Activated naive CD8-positive, alpha-beta T cell treated with anti-CD3 and anti-CD28 coated beads for 36 hours (primary cell): ENCODE data around the gene SEMA5A. TPM values are rescaled to one million over a fixed set of nuclear protein-coding genes. Genes with fewer than 3 reads are reported as not detected.
"Not testable (repeated sequence)": the region's sequence is repeated elsewhere in the genome, so short reads cannot be mapped to it uniquely, and the experiment has no call there.

Experiments used
- DNase-seq: peaks from one replicate; pipeline ENCODE4 v3.0.0; 2021
- H3K27ac Mint-ChIP-seq: one replicate; pipeline ENCODE4 v1.8.0; 2022; ENCODE audit warnings: mild to moderate bottlenecking, moderate library complexity, mixed read lengths
- H3K27me3 Mint-ChIP-seq: one replicate; pipeline ENCODE4 v1.8.0; 2022; ENCODE audit warnings: mild to moderate bottlenecking, mixed read lengths
- H3K36me3 Mint-ChIP-seq: one replicate; pipeline ENCODE4 v1.8.0; 2021; ENCODE audit warnings: mild to moderate bottlenecking, mixed read lengths
- H3K4me1 Mint-ChIP-seq: one replicate; pipeline ENCODE4 v1.8.0; 2021; ENCODE audit warnings: mixed read lengths
- H3K4me3 Mint-ChIP-seq: one replicate; pipeline ENCODE4 v1.8.0; 2022; ENCODE audit warnings: mild to moderate bottlenecking, moderate library complexity, mixed read lengths
- H3K9me3 Mint-ChIP-seq: one replicate; pipeline ENCODE4 v1.8.0; 2022; ENCODE audit warnings: mixed read lengths
- total RNA-seq, 2 experiments: library from RNA; stranded (reverse); gene quantifications; one replicate each; pipeline ENCODE4 v1.2.3, GENCODE V29; 2021

The SEMA5A gene
- total RNA-seq, 2 experiments from 2014 or later, result not detected

DNA sequence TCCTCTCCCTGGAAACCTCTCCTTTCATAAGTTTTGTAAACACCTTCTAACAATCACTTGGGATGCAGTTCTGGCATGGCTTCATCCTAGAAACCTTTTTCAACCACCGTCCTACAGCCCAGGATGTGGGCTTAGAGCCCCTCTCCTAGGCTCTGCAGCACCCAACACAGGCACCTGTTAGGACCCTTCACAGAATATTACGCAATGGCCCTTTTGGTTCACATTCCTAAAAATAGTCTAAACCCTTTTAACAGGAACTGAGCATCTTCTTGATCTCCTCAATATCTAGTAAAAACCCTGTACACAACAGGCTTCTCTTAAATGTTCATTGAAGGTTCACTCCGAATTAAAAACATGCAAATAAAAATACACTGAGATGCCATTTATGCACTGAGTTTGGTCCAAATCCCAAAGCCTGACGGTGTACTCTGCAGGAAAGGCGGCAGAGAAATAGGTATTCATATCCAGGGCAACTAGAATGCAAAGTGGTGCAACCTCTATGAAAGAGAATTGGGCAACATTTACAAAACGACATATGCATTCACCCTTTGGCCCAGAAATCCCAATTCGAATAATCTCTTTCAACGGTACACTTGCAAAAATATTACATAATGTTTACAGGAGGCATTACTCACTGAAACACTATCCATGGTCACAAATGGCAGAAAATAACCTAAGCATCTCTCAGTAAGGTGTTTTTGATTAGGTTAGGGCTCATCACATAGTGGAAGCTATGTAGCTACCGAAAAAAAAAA lies 169.3 kb downstream of the SEMA5A start:
- Mint-ChIP-seq H3K36me3 (no peaks in the 10 kb centered on the region), H3K27me3 (no peaks in the 10 kb centered on the region), H3K4me1 (no peaks in the 10 kb centered on the region), H3K27ac (no peak overlapping the region), H3K4me3 (no peak overlapping the region), H3K9me3 (no peaks in the 10 kb centered on the region)
- no peak for DNase-seq

- Mint-ChIP-seq H3K27me3 (no peaks in the 10 kb centered on the region), H3K27ac (no peak overlapping the region), H3K36me3 (no peaks in the 10 kb centered on the region), H3K9me3 (no peaks in the 10 kb centered on the region), H3K4me3 (no peak overlapping the region), H3K4me1 (no peaks in the 10 kb centered on the region)
- DNase-seq, result no peak
Observed at GRCh38 chr5:9375756-9376155, 170.1 kb downstream of the SEMA5A start.

- Mint-ChIP-seq H3K9me3 (no peaks in the 10 kb centered on the region), H3K4me1 (no peaks in the 10 kb centered on the region), H3K4me3 (no peak overlapping the region), H3K27me3 (no peaks in the 10 kb centered on the region), H3K27ac (no peak overlapping the region), H3K36me3 (no peaks in the 10 kb centered on the region)
- DNase-seq, result no peak
Observed at GRCh38 chr5:9374025-9374424, 171.8 kb downstream of the SEMA5A start.

GRCh38 chr5:9373571-9373970 lies 172.3 kb downstream of the SEMA5A start:
- Mint-ChIP-seq H3K4me1 (no peaks in the 10 kb centered on the region), H3K9me3 (no peaks in the 10 kb centered on the region), H3K4me3 (no peak overlapping the region), H3K36me3 (no peaks in the 10 kb centered on the region), H3K27me3 (no peaks in the 10 kb centered on the region), H3K27ac (no peak overlapping the region)
- no peak for DNase-seq

- no peak for DNase-seq
- no peak overlapping the region for H3K27ac Mint-ChIP-seq
- H3K27me3 Mint-ChIP-seq, result no peaks in the 10 kb centered on the region
- H3K9me3 Mint-ChIP-seq, result no peaks in the 10 kb centered on the region
- H3K4me1 Mint-ChIP-seq, result no peaks in the 10 kb centered on the region
- no peaks in the 10 kb centered on the region for H3K36me3 Mint-ChIP-seq
- H3K4me3 Mint-ChIP-seq, result no peak overlapping the region
Observed at GRCh38 chr5:9370256-9370655, 175.6 kb downstream of the SEMA5A start.

- DNase-seq, result no peak
- Mint-ChIP-seq H3K27me3 (no peaks in the 10 kb centered on the region), H3K9me3 (peaks cover 2% of the 10 kb centered on the region), H3K4me1 (no peaks in the 10 kb centered on the region), H3K27ac (no peak overlapping the region), H3K4me3 (no peak overlapping the region), H3K36me3 (no peaks in the 10 kb centered on the region)
Observed at GRCh38 chr5:9365512-9365911, 180.4 kb downstream of the SEMA5A start.

GRCh38 chr5:9363449-9363848 lies 182.4 kb downstream of the SEMA5A start:
- DNase-seq, result no peak
- Mint-ChIP-seq H3K4me1 (no peaks in the 10 kb centered on the region), H3K27ac (no peak overlapping the region), H3K9me3 (peaks cover 2% of the 10 kb centered on the region), H3K27me3 (no peaks in the 10 kb centered on the region), H3K36me3 (no peaks in the 10 kb centered on the region), H3K4me3 (no peak overlapping the region)

- Mint-ChIP-seq H3K27ac (no peak overlapping the region), H3K4me1 (no peaks in the 10 kb centered on the region), H3K4me3 (no peak overlapping the region), H3K27me3 (no peaks in the 10 kb centered on the region), H3K9me3 (peaks cover 2% of the 10 kb centered on the region), H3K36me3 (no peaks in the 10 kb centered on the region)
- no peak for DNase-seq
Observed at GRCh38 chr5:9363026-9363425, 182.8 kb downstream of the SEMA5A start.

DNA sequence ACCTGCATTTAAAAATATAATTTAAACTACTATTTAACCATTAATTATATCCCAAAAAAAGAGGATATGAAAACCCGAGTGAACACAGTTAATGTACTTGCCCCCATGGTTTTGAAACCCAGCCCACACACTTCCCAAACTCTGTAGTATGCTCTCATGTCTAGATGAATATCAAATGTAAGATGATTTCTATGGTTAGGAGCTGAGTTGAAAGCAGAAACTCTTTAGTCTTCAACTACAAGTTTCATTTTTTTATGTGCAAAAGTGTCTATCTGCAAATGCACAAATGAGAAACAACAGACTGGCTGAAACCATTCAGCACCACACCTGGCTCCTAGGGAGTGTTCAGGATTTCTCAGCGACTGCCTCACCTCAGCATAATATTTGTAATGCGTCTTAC lies 183.3 kb downstream of the SEMA5A start:
- peaks cover 2% of the 10 kb centered on the region for H3K9me3 Mint-ChIP-seq
- no peak overlapping the region for H3K4me3 Mint-ChIP-seq
- H3K36me3 Mint-ChIP-seq, result no peaks in the 10 kb centered on the region
- H3K27me3 Mint-ChIP-seq, result no peaks in the 10 kb centered on the region
- no peak for DNase-seq
- no peak overlapping the region for H3K27ac Mint-ChIP-seq
- no peaks in the 10 kb centered on the region for H3K4me1 Mint-ChIP-seq

DNA sequence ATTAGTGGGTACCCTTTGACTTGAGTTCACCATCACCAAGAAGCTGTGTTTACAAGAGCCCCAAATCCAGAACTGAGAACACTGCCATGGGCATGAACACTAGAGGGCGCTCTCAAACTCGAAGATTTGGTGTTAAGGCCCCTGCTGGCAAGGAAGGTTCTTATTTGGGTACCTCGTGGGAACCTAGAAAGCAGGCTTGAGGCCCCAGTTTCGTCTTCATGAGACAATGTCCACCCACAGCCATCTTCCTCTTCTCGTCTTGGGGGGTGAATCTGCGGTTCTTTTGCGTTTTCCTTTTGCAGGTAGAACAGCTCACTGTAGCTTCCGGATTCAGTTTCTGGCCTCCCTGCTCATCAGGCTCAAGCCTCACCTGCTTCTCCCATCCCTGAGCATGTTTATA lies 184.0 kb downstream of the SEMA5A start:
- DNase-seq, result no peak
- H3K27ac Mint-ChIP-seq, result no peak overlapping the region
- H3K36me3 Mint-ChIP-seq, result no peaks in the 10 kb centered on the region
- H3K9me3 Mint-ChIP-seq, result peaks cover 2% of the 10 kb centered on the region
- H3K4me3 Mint-ChIP-seq, result no peak overlapping the region
- no peaks in the 10 kb centered on the region for H3K27me3 Mint-ChIP-seq
- no peaks in the 10 kb centered on the region for H3K4me1 Mint-ChIP-seq

DNA sequence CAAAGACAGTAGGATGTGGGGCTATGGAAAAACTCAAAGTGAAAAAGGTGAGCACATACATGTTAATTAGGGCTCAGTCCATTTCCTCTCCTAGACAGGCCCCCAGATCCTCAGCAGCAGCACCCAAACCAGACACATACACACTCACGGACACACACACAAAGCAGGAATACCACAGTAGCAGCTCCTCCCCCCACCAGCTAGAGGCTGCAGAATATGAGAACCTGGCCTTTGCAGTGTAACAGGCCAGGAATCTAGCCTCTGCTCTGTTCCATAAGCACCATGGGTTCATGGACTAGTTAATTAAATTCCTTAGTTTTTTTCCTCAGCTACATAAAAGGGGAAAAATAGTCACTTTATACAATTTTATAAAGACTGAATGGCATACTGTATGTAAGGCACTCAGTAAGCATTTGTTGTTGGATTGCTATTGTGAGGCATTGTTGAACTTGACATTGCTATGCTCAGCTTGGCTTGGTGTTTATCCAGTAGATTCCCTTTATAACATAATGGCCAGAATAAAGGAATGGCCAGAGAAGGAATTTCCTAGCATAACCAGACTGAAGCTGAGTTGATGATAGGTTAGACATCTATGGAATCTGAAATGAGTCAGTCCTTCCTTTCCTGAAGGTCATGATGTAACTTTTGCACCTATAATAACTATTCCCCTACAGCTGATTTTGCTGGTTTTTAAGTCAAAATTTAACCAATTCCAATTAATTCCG lies 186.8 kb downstream of the SEMA5A start:
- H3K4me1 Mint-ChIP-seq, result no peaks in the 10 kb centered on the region
- H3K27ac Mint-ChIP-seq, result no peak overlapping the region
- no peak overlapping the region for H3K4me3 Mint-ChIP-seq
- H3K9me3 Mint-ChIP-seq, result peaks cover 6% of the 10 kb centered on the region
- H3K27me3 Mint-ChIP-seq, result no peaks in the 10 kb centered on the region
- no peaks in the 10 kb centered on the region for H3K36me3 Mint-ChIP-seq
- DNase-seq, result no peak

GRCh38 chr5:9356351-9356825 lies 189.5 kb downstream of the SEMA5A start:
- no peak for DNase-seq
- Mint-ChIP-seq H3K36me3 (no peaks in the 10 kb centered on the region), H3K4me1 (no peaks in the 10 kb centered on the region), H3K9me3 (peaks cover 6% of the 10 kb centered on the region), H3K4me3 (no peak overlapping the region), H3K27ac (no peak overlapping the region), H3K27me3 (no peaks in the 10 kb centered on the region)

DNA sequence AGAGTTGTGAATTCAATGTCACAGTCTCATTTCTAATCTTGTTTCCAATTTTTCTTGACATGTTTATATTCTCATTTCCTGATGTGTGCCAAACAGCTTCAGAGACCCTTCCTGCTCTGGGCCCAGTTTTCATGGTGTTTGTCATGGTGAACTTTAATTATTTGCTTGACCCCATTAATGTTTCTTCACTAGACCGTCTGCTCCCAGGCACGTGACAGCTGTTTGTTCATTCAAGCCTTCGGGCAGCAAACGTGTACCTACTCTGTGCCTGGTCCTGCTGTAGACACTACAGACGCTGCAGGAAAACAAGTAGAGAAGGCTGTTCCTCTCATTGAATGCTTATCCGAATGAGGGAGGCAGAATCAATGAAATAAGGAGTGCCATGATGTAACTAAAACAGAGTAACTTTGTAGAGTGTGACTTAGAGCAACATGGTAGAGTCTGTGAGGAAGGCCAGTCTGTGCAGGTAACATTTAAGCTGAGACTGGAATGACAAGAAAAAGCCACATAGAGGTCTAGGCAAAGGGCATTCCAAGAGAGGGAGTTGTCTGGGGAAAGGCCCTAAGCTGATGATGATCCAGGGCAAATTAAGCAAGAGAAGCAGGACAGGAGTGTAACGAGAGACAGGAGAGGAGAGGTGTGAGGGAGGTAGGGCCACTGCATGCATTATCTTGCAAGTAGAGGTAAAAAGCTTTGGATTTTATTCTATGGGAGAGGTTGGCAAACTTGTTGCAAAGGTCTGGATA lies 191.4 kb downstream of the SEMA5A start:
- Mint-ChIP-seq H3K4me1 (no peaks in the 10 kb centered on the region), H3K27ac (no peak overlapping the region), H3K4me3 (no peak overlapping the region), H3K9me3 (peaks cover 6% of the 10 kb centered on the region), H3K27me3 (no peaks in the 10 kb centered on the region), H3K36me3 (no peaks in the 10 kb centered on the region)
- DNase-seq, result no peak

- H3K4me3 Mint-ChIP-seq, result not testable (repeated sequence)
Observed at GRCh38 chr5:9353048-9353447, 192.8 kb downstream of the SEMA5A start.

DNA sequence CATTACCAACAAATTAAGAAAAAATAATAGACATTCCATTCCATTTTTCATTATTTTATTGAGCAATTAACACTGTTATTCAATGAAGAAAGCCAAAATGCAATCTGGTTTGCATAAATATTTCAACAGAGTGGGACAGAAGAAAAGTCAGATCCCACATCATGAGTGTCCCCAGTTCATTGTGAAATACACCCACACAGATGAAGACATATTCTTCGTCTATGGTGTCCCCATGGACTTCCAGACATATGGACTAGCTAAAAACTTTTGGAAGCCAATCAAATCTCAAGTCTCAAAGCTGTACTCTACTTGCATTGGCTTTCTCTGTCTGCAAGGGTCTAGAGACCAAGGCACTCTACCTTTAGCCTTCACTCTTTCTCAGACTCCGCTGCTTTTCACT lies 194.3 kb downstream of the SEMA5A start:
- no peak overlapping the region for H3K4me3 Mint-ChIP-seq
- no peaks in the 10 kb centered on the region for H3K4me1 Mint-ChIP-seq
- H3K36me3 Mint-ChIP-seq, result no peaks in the 10 kb centered on the region
- peaks cover 6% of the 10 kb centered on the region for H3K9me3 Mint-ChIP-seq
- DNase-seq, result no peak
- H3K27ac Mint-ChIP-seq, result no peak overlapping the region
- H3K27me3 Mint-ChIP-seq, result no peaks in the 10 kb centered on the region

More at GRCh38 chr5:9353048-9353447, 192.8 kb downstream of the SEMA5A start:
- H3K9me3 Mint-ChIP-seq, H3K4me1 Mint-ChIP-seq, DNase-seq, H3K27ac Mint-ChIP-seq, H3K36me3 Mint-ChIP-seq, H3K27me3 Mint-ChIP-seq: not testable (repeated sequence)
